Omental fat pad (tissue), 4 donors: Measurements from ENCODE around the gene ZNF512B. TPM values are rescaled to one million over a fixed set of nuclear protein-coding genes. Genes with fewer than 3 reads are reported as not detected.

Experiments used
- ATAC-seq: fragments of 150-250 bp; one replicate; pipeline ENCODE4 v1.9.1; 2016; ENCODE audit warnings: mild to moderate bottlenecking, moderate library complexity; ENCODE audit not compliant: low FRiP score
- DNase-seq: peaks from one replicate; pipeline ENCODE4 v3.0.0-alpha.2; 2019; ENCODE audit warnings: low spot score
- CTCF ChIP-seq, 3 donors: fragments of 450-650 bp; IDR thresholded peaks; one replicate each; pipeline ENCODE4 v1.5.1; 2016 to 2017; ENCODE audit warnings: antibody characterized with exemption in 3 of 3, mild to moderate bottlenecking in 3 of 3, moderate library complexity in 2 of 3
- total RNA-seq, 4 donors: library from RNA; depleted of rRNA; stranded (reverse); fragments of >200 nt; gene quantifications; one replicate each; pipeline ENCODE4 v1.1.0, GENCODE V29; 2016

Gene ZNF512B
- total RNA-seq, 4 donors from 2014 or later, result 6.4 to 9.8 (median 7.2) TPM

- ATAC-seq (no peak), DNase-seq (no peak)
- TF ChIP-seq CTCF (IDR thresholded peaks at IDR 0.05), result no peak
Observed at GRCh38 chr20:64006902-64007301, 37.2 kb upstream of the ZNF512B start.

GRCh38 chr20:64006490-64006889 is 36.8 kb upstream of the ZNF512B start:
- ATAC-seq (no peak), DNase-seq (no peak)
- TF ChIP-seq CTCF (IDR thresholded peaks at IDR 0.05), result no peak

DNA sequence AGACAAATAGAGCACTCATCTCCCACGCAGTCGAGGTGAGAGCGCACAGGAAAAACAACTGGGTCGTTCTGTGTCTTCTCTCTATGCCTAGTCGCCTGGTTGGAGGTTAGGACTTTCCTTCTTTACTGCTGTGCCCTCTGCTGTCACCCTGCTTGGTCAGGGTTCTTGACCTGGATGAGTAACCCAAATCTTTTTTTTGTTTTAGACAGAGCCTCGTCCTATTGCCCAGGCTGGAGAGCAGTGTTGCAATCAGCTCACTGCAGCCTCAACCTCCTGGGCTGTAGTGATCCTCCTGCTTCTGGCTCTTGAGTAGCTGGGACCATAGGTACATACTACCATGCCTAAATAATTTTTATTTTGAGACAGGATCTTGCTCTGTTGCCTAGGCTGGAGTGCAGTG is 35.7 kb upstream of the ZNF512B start:
- DNase-seq, result no peak
- ATAC-seq, result no peak
- TF ChIP-seq CTCF (IDR thresholded peaks at IDR 0.05), result no peak

DNA sequence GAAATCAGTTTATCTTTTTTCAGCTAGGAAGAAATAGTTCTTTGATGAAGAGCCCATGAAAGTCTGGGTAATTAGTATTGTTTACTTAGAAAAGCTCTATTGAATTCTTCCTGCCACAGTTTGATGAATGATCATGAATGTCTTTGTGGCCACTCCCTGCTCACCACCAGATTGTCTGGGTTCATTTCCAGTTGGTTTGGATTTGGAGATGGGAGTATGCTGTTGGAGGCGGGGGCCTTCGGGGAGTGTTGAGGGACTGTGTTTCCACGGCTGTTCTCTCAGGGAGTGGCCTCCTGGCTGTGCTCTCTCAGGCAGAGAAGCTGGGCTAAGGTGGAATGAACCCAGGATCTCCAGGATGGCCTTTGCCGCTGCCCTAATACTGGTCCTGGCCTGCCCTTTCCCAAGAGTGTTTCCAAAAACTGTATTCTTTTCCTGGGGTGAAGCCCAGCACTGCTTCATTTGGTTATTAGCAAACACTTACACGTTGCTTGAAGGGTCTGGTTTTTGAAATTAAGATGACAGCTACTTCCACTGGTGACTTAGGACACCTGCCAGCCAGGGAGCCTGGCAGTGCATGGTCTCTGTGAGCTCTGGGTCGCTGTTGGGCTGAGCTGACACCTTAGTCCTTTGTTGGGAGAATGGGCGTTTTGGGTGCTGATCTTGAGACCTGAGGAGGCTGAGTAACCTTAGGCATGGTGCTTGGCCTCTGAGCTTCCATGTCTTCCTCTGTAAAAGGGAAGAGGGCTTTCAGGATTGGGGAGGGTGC is 34.4 kb upstream of the ZNF512B start:
- DNase-seq (no peak), ATAC-seq (no peak)
- TF ChIP-seq CTCF (IDR thresholded peaks at IDR 0.05), result no peak

DNA sequence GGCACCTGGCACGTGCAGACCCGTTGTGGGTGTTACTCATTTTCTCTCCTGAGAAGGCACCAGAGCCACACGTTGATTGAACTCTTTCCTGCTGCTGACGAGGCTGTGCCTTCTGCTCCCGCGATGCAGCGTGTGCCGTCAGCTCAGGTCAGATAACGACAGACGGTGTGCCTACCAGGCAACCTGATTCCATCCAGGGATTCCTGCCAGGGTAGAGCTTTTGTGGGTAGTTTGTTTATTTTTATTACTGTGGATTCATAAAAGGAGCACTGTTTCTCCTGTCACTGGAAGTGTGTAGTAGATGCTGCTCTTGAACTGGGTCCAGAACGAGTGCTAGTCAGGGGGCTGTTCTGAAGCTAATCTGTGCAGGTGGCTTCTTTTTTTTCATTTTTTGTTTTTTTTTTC is 31.9 kb upstream of the ZNF512B start:
- DNase-seq (no peak), ATAC-seq (no peak)
- TF ChIP-seq CTCF (IDR thresholded peaks at IDR 0.05), result no peak

DNA sequence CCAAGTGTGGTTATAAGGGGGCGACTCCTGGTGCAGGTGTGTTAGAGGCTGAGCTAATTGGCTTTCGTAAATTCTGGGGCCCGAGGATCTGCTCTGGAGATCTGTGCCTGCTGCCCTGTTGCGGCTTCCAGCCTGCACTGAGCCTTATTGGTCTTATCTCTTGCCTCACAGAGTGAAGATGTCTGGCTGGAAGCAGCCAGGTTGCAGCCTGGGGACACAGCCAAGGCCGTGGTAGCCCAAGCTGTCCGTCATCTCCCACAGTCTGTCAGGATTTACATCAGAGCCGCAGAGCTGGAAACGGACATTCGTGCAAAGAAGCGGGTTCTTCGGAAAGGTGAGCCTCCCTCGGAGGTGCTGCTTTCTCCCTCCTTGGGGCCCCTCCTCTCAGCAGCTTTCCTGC is 31.2 kb upstream of the ZNF512B start:
- no peak for TF ChIP-seq CTCF (IDR thresholded peaks at IDR 0.05)
- no peak for ATAC-seq
- no peak for DNase-seq

DNA sequence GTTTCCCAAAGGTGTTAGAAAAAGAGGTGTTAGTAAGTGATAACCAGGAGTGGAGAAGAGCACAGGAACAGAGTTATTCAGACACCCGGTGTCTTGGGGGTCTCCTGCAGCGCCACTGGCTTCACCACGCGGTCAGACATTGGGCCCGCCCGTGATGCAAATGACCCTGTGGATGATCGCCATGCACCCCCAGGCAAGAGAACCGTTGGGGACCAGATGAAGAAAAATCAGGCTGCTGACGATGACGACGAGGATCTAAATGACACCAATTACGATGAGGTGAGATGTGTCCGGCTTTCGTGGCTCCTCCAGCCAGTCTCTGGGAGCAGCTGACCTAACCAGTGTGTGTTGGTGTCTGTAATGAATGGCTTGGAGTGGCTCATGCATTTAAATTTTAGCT is 13.2 kb upstream of the ZNF512B start:
- ATAC-seq, result no peak
- DNase-seq, result no peak
- no peak for TF ChIP-seq CTCF (IDR thresholded peaks at IDR 0.05)
